Measurements from ENCODE around the gene NELL1.

- TF ChIP-seq CTCF (IDR thresholded peaks at IDR 0.05; ENCODE audit: insufficient read depth, low read depth, low read length) (no peak), EZH2 (IDR thresholded peaks at IDR 0.05; ENCODE audit: insufficient read depth, low read length) (no peak)
These were observed 265.1 kb downstream of the NELL1 start for GRCh38 chr11:20934516-20934915.

Measured in astrocyte (in vitro differentiated cells and primary cell).